Liver (tissue), 9 donors: Measurements from ENCODE around the gene HEMGN. TPM values are rescaled to one million over a fixed set of nuclear protein-coding genes. Genes with fewer than 3 reads are reported as not detected.

Source experiments
- DNase-seq: peaks from one replicate; pipeline ENCODE4 v3.0.0-alpha.2; 2017; ENCODE audit warnings: low spot score
- H3K27ac ChIP-seq, 2 donors: one replicate each; pipeline ENCODE4 v1.7.0; 2013; ENCODE audit warnings: inconsistent platforms in 2 of 2, low read length in 2 of 2, control low read depth in 1 of 2, low read depth in 1 of 2, mild to moderate bottlenecking in 1 of 2
- H3K27me3 ChIP-seq, 4 donors: one replicate each; pipeline versions ENCODE4 v1.6.1 to v1.7.0; 2013; ENCODE audit warnings: low read length in 3 of 4, inconsistent platforms in 1 of 4, mild to moderate bottlenecking in 1 of 4, moderate library complexity in 1 of 4; ENCODE audit not compliant: control insufficient read depth in 4 of 4, insufficient read depth in 4 of 4
- H3K36me3 ChIP-seq, 4 donors: one replicate each; pipeline versions ENCODE4 v1.6.1 to v1.7.0; 2013; ENCODE audit warnings: low read length in 3 of 4, mild to moderate bottlenecking in 3 of 4, low read depth in 1 of 4, moderate library complexity in 1 of 4; ENCODE audit not compliant: control insufficient read depth in 4 of 4, insufficient read depth in 3 of 4
- H3K4me1 ChIP-seq, 4 donors: one replicate each; pipeline versions ENCODE4 v1.6.1 to v1.7.0; 2013; ENCODE audit warnings: low read length in 3 of 4, mild to moderate bottlenecking in 3 of 4, moderate library complexity in 1 of 4; ENCODE audit not compliant: control insufficient read depth in 4 of 4, insufficient read depth in 4 of 4
- H3K4me3 ChIP-seq, 3 donors: one replicate each; pipeline versions ENCODE4 v1.6.1 to v1.7.0; 2013; ENCODE audit warnings: low read length in 3 of 3, control low read depth in 1 of 3, low read depth in 1 of 3, mild to moderate bottlenecking in 1 of 3
- H3K9ac ChIP-seq, 2 donors: one replicate each; pipeline ENCODE4 v1.7.0; 2013; ENCODE audit warnings: low read length in 2 of 2, mild to moderate bottlenecking in 2 of 2, moderate library complexity in 2 of 2, control low read depth in 1 of 2, low read depth in 1 of 2
- H3K9me3 ChIP-seq, 4 donors: one replicate each; pipeline versions ENCODE4 v1.6.1 to v1.7.0; 2013; ENCODE audit warnings: low read length in 3 of 4; ENCODE audit not compliant: control insufficient read depth in 4 of 4
- EGR1 ChIP-seq, 2 donors: IDR thresholded peaks; 2 replicates each; pipeline ENCODE4 v1.6.1; 2016 to 2018; ENCODE audit warnings: antibody characterized with exemption in 2 of 2, low read depth in 2 of 2
- FOXA1 ChIP-seq: IDR thresholded peaks from 2 replicates; pipeline ENCODE4 v1.6.1; 2016; ENCODE audit warnings: antibody characterized with exemption
- FOXA2 ChIP-seq: IDR thresholded peaks from 2 replicates; pipeline ENCODE4 v1.6.1; 2016; ENCODE audit warnings: antibody characterized with exemption
- GABPA ChIP-seq, 2 donors: IDR thresholded peaks in 1 of 2; conservative IDR thresholded peaks in 1 of 2; 2 replicates each; pipeline ENCODE4 v1.6.1; 2016; ENCODE audit warnings: antibody characterized with exemption in 2 of 2, mild to moderate bottlenecking in 1 of 2, moderate library complexity in 1 of 2
- HNF4A ChIP-seq, 2 donors: conservative IDR thresholded peaks; 2 replicates each; pipeline ENCODE4 v1.6.1; 2016; ENCODE audit warnings: antibody characterized with exemption in 2 of 2, mild to moderate bottlenecking in 2 of 2
- HNF4G ChIP-seq: IDR thresholded peaks from 2 replicates; pipeline ENCODE4 v1.6.1; 2016; ENCODE audit warnings: antibody characterized with exemption
- JUND ChIP-seq, 2 donors: IDR thresholded peaks; 2 replicates each; pipeline ENCODE4 v1.6.1; 2016; ENCODE audit warnings: antibody characterized with exemption in 2 of 2
- NR2F2 ChIP-seq: IDR thresholded peaks from 2 replicates; pipeline ENCODE4 v1.6.1; 2016; ENCODE audit warnings: antibody characterized with exemption
- RAD21 ChIP-seq, 2 donors: IDR thresholded peaks; 2 replicates each; pipeline ENCODE4 v1.6.1; 2016; ENCODE audit warnings: antibody characterized with exemption in 2 of 2, mild to moderate bottlenecking in 2 of 2
- RXRA ChIP-seq, 2 donors: IDR thresholded peaks; 2 replicates each; pipeline ENCODE4 v1.6.1; 2017 to 2018; ENCODE audit warnings: antibody characterized with exemption in 2 of 2, mild to moderate bottlenecking in 1 of 2
- SP1 ChIP-seq: IDR thresholded peaks from 2 replicates; pipeline ENCODE4 v1.6.1; 2018; ENCODE audit warnings: antibody characterized with exemption, mild to moderate bottlenecking
- TAF1 ChIP-seq: conservative IDR thresholded peaks from 2 replicates; pipeline ENCODE4 v1.6.1; 2016; ENCODE audit warnings: antibody characterized with exemption, mild to moderate bottlenecking
- YY1 ChIP-seq: IDR thresholded peaks from 2 replicates; pipeline ENCODE4 v1.6.1; 2016; ENCODE audit warnings: antibody characterized with exemption, mild to moderate bottlenecking
- WGBS: extraction: QIAGEN DNeasy Blood & Tissue Kit; methylation state at CpG from one replicate; pipeline ENCODE4 v1.1.7; 2013; 5-methylcytosine and 5-hydroxymethylcytosine counted together
- polyA plus RNA-seq, 2 donors: library from polyadenylated mRNA; stranded (reverse) in 1 of 2; unstranded in 1 of 2; fragments of 200-250 nt in 1 of 2; fragments of >200 nt in 1 of 2; fragmentation: Nextera tagmentation in 1 of 2; extraction: Ambion mirVana in 1 of 2; gene quantifications; one replicate each; pipeline versions ENCODE4 v1.2.1 to v1.2.3, GENCODE V29; 2013 to 2015
- total RNA-seq, 2 donors: library from RNA; depleted of rRNA; stranded (reverse); fragments of >200 nt; gene quantifications; one replicate each; pipeline ENCODE4 v1.2.3, GENCODE V29; 2014
- TF ChIP-seq, protein P1 (sequence below): IDR thresholded peaks from 2 replicates; pipeline ENCODE4 v1.6.1; 2016; ENCODE audit warnings: antibody characterized with exemption
- TF ChIP-seq, protein P2 (sequence below): fragments of 150-350 bp; IDR thresholded peaks from 2 replicates; pipeline ENCODE4 v1.5.1; 2017; ENCODE audit warnings: improper control_type of control experiment, low read depth, low read length; ENCODE audit not compliant: missing input control
- TF ChIP-seq, protein P3 (sequence below): IDR thresholded peaks from 2 replicates; pipeline ENCODE4 v1.6.1; 2016; ENCODE audit warnings: antibody characterized with exemption
- TF ChIP-seq, protein P4 (sequence below): IDR thresholded peaks from 2 replicates; pipeline ENCODE4 v1.6.1; 2016; ENCODE audit warnings: antibody characterized with exemption, mild to moderate bottlenecking
- TF ChIP-seq, protein P5 (sequence below): IDR thresholded peaks from 2 replicates; pipeline ENCODE4 v1.6.1; 2016; ENCODE audit warnings: antibody characterized with exemption
- donor health status: healthy.
- donor health status: healthy.
- donor health status: healthy.
- donor health status: healthy.
- donor health status: healthy.

The HEMGN gene
- total and polyA plus RNA-seq, 4 donors: 0.06 to 218 (median 0.08) TPM; not detected in 1

DNA sequence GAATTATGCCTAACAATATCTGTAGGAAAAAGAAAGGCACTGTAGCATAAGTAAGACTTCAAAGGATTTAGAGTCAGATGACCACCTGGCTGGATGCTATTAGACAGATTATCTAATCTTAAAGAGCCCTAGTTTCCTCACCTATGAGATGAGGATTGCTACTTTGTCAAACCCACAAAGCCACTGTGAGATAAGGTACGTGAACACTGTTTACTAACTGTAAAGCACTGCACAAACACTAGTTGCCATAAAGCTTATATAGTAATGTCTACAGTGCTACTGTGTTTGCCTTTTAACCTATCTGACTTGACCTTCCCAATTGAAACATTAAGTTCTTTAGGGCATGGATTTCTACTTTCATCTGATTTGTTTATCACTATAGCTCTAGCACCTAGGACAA lies 26.0 kb downstream of the HEMGN start:
- Histone ChIP-seq H3K9me3 (no peaks in the 10 kb centered on the region), H3K9ac (no peak overlapping the region), H3K36me3 (peaks cover 9 to 64% (median 42%) of the 10 kb centered on the region in 4 donors), H3K27ac (no peak overlapping the region), H3K27me3 (no peaks in the 10 kb centered on the region), H3K4me1 (no peaks in the 10 kb centered on the region), H3K4me3 (no peak overlapping the region)
- WGBS: 86% methylated on average over 1 of the region's 1 CpG
- DNase-seq: no peak
- TF ChIP-seq, protein P1, sequence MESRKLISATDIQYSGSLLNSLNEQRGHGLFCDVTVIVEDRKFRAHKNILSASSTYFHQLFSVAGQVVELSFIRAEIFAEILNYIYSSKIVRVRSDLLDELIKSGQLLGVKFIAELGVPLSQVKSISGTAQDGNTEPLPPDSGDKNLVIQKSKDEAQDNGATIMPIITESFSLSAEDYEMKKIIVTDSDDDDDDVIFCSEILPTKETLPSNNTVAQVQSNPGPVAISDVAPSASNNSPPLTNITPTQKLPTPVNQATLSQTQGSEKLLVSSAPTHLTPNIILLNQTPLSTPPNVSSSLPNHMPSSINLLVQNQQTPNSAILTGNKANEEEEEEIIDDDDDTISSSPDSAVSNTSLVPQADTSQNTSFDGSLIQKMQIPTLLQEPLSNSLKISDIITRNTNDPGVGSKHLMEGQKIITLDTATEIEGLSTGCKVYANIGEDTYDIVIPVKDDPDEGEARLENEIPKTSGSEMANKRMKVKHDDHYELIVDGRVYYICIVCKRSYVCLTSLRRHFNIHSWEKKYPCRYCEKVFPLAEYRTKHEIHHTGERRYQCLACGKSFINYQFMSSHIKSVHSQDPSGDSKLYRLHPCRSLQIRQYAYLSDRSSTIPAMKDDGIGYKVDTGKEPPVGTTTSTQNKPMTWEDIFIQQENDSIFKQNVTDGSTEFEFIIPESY: no peak
- TF ChIP-seq RXRA (IDR thresholded peaks at IDR 0.05): no peak
- no peak for TF ChIP-seq FOXA2
- TF ChIP-seq FOXA1: no peak
- TF ChIP-seq, protein P2, sequence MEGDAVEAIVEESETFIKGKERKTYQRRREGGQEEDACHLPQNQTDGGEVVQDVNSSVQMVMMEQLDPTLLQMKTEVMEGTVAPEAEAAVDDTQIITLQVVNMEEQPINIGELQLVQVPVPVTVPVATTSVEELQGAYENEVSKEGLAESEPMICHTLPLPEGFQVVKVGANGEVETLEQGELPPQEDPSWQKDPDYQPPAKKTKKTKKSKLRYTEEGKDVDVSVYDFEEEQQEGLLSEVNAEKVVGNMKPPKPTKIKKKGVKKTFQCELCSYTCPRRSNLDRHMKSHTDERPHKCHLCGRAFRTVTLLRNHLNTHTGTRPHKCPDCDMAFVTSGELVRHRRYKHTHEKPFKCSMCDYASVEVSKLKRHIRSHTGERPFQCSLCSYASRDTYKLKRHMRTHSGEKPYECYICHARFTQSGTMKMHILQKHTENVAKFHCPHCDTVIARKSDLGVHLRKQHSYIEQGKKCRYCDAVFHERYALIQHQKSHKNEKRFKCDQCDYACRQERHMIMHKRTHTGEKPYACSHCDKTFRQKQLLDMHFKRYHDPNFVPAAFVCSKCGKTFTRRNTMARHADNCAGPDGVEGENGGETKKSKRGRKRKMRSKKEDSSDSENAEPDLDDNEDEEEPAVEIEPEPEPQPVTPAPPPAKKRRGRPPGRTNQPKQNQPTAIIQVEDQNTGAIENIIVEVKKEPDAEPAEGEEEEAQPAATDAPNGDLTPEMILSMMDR: no peak

DNA sequence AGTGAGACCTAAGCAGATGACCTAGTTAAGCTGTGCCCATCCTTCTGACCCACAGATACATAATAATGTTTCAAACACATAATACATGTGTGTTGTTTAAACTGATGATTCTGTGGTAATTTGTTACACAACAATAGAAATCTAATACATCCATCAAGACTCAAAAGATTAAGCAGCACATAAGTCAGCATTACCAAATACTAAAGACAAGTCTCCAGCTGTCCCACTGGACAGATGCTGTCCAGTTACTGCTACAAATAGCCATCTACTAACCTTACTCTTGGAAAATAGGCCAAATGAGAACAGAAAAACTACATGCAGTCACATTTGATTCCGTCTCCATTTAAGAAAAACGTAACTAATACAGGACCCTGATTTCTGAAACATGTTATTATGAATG lies 26.4 kb downstream of the HEMGN start:
- Histone ChIP-seq H3K4me3 (no peak overlapping the region), H3K9me3 (no peaks in the 10 kb centered on the region), H3K9ac (no peak overlapping the region), H3K36me3 (peaks cover 9 to 64% (median 42%) of the 10 kb centered on the region in 4 donors), H3K27me3 (no peaks in the 10 kb centered on the region), H3K4me1 (no peaks in the 10 kb centered on the region), H3K27ac (no peak overlapping the region)
- 96% methylated on average over 2 of the region's 2 CpGs for WGBS
- DNase-seq: no peak
- TF ChIP-seq HNF4A (conservative IDR thresholded peaks at IDR 0.05) (no peak), JUND (IDR thresholded peaks at IDR 0.05) (no peak), FOXA2 (no peak), RAD21 (IDR thresholded peaks at IDR 0.05) (no peak), EGR1 (IDR thresholded peaks at IDR 0.05; ENCODE audit: low read depth in 2 of 2) (no peak), GABPA (IDR thresholded peaks at IDR 0.05 in 1 of 2, conservative IDR thresholded peaks at IDR 0.05 in 1 of 2) (no peak), FOXA1 (no peak), HNF4G (no peak), NR2F2 (no peak), SP1 (no peak), TAF1 (no peak), RXRA (IDR thresholded peaks at IDR 0.05) (no peak), YY1 (no peak)
- TF ChIP-seq, protein P1: no peak
- TF ChIP-seq, protein P3, sequence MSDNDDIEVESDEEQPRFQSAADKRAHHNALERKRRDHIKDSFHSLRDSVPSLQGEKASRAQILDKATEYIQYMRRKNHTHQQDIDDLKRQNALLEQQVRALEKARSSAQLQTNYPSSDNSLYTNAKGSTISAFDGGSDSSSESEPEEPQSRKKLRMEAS: no peak
- TF ChIP-seq, protein P2: no peak
- TF ChIP-seq, protein P4, sequence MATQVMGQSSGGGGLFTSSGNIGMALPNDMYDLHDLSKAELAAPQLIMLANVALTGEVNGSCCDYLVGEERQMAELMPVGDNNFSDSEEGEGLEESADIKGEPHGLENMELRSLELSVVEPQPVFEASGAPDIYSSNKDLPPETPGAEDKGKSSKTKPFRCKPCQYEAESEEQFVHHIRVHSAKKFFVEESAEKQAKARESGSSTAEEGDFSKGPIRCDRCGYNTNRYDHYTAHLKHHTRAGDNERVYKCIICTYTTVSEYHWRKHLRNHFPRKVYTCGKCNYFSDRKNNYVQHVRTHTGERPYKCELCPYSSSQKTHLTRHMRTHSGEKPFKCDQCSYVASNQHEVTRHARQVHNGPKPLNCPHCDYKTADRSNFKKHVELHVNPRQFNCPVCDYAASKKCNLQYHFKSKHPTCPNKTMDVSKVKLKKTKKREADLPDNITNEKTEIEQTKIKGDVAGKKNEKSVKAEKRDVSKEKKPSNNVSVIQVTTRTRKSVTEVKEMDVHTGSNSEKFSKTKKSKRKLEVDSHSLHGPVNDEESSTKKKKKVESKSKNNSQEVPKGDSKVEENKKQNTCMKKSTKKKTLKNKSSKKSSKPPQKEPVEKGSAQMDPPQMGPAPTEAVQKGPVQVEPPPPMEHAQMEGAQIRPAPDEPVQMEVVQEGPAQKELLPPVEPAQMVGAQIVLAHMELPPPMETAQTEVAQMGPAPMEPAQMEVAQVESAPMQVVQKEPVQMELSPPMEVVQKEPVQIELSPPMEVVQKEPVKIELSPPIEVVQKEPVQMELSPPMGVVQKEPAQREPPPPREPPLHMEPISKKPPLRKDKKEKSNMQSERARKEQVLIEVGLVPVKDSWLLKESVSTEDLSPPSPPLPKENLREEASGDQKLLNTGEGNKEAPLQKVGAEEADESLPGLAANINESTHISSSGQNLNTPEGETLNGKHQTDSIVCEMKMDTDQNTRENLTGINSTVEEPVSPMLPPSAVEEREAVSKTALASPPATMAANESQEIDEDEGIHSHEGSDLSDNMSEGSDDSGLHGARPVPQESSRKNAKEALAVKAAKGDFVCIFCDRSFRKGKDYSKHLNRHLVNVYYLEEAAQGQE: no peak
- TF ChIP-seq, protein P5, sequence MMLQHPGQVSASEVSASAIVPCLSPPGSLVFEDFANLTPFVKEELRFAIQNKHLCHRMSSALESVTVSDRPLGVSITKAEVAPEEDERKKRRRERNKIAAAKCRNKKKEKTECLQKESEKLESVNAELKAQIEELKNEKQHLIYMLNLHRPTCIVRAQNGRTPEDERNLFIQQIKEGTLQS: no peak
